GM06990 (cell line): ENCODE measurements around the gene SLC27A2.

Experiments used
- DNase-seq: peaks from one replicate; pipeline ENCODE4 v3.0.0-alpha.2; 2011; ENCODE audit not compliant: insufficient read length; ENCODE audit errors: extremely low read depth
- H3K27me3 ChIP-seq: replicated peaks from 2 replicates; pipeline ENCODE4 v1.6.0; 2011; ENCODE audit warnings: low read length; ENCODE audit not compliant: control insufficient read depth, insufficient read depth
- H3K36me3 ChIP-seq: 2 replicates; pipeline ENCODE4 v1.5.1; 2011; ENCODE audit warnings: low read length; ENCODE audit not compliant: control insufficient read depth, insufficient read depth
- H3K4me3 ChIP-seq: replicated peaks from 2 replicates; pipeline ENCODE4 v1.5.1; 2011; ENCODE audit warnings: low read depth, mild to moderate bottlenecking, control low read depth, low read length
- CTCF ChIP-seq: IDR thresholded peaks from 2 replicates; pipeline ENCODE4 v1.5.1; 2011; ENCODE audit warnings: low read length, control low read depth, mild to moderate bottlenecking, inconsistent platforms; ENCODE audit not compliant: insufficient read depth, poor library complexity, severe bottlenecking

The SLC27A2 gene

GRCh38 chr15:50246631-50247030 is 64.6 kb downstream of the SLC27A2 start:
- Histone ChIP-seq H3K4me3 (no peak overlapping the region), H3K27me3 (no peaks in the 10 kb centered on the region), H3K36me3 (no peaks in the 10 kb centered on the region)
- DNase-seq: no peak
- TF ChIP-seq CTCF: no peak

- Histone ChIP-seq H3K4me3 (no peak overlapping the region), H3K36me3 (no peaks in the 10 kb centered on the region), H3K27me3 (no peaks in the 10 kb centered on the region)
- no peak for DNase-seq
- TF ChIP-seq CTCF: no peak
These were observed 66.0 kb downstream of the SLC27A2 start for GRCh38 chr15:50247819-50248655.

- no peaks in the 10 kb centered on the region for H3K27me3 ChIP-seq
These were observed 67.1 kb downstream of the SLC27A2 start for GRCh38 chr15:50248994-50249582.

GRCh38 chr15:50249704-50250103 is 67.7 kb downstream of the SLC27A2 start:
- H3K27me3 ChIP-seq: no peaks in the 10 kb centered on the region
- H3K4me3 ChIP-seq: no peak overlapping the region
- DNase-seq: no peak
- no peak for TF ChIP-seq CTCF
- no peaks in the 10 kb centered on the region for H3K36me3 ChIP-seq

More at GRCh38 chr15:50248994-50249582, 67.1 kb downstream of the SLC27A2 start:
- no peak for DNase-seq
- Histone ChIP-seq H3K36me3 (no peaks in the 10 kb centered on the region), H3K4me3 (no peak overlapping the region)
- TF ChIP-seq CTCF: no peak

- DNase-seq: no peak
- Histone ChIP-seq H3K36me3 (no peaks in the 10 kb centered on the region), H3K27me3 (no peaks in the 10 kb centered on the region), H3K4me3 (no peak overlapping the region)
- no peak for TF ChIP-seq CTCF
These were observed 68.9 kb downstream of the SLC27A2 start for GRCh38 chr15:50250760-50251394.
